ENCODE measurements around the gene MAN2A2. TPM values are rescaled to one million over a fixed set of nuclear protein-coding genes. Genes with fewer than 3 reads are reported as not detected.

The MAN2A2 gene
- total and polyA plus RNA-seq, 2 donors = 19.4 to 31.4 TPM

- no peak overlapping the region for H3K27ac ChIP-seq (ENCODE audit: low read depth)
- H3K4me1 ChIP-seq (ENCODE audit: insufficient read depth) = no peaks in the 10 kb centered on the region
- H3K36me3 ChIP-seq (ENCODE audit: insufficient read depth) = no peaks in the 10 kb centered on the region
- DNase-seq (ENCODE audit: extremely low spot score) = no peak
- no peak overlapping the region for H3K4me3 ChIP-seq (ENCODE audit: low read depth, low read length)
- WGBS = 90% methylated on average over 9 of the region's 9 CpGs
These were observed 63.2 kb downstream of the MAN2A2 start for GRCh38 chr15:90966262-90966661.

GRCh38 chr15:90967206-90967605 lies 64.1 kb downstream of the MAN2A2 start:
- Histone ChIP-seq H3K4me1 (ENCODE audit: insufficient read depth) (no peaks in the 10 kb centered on the region), H3K36me3 (ENCODE audit: insufficient read depth) (no peaks in the 10 kb centered on the region), H3K27ac (ENCODE audit: low read depth) (no peak overlapping the region), H3K4me3 (ENCODE audit: low read depth, low read length) (no peak overlapping the region)
- no peak for DNase-seq (ENCODE audit: extremely low spot score)
- 93% methylated on average over 5 of the region's 5 CpGs for WGBS

GRCh38 chr15:90968434-90968833 lies 65.3 kb downstream of the MAN2A2 start:
- H3K27ac ChIP-seq (ENCODE audit: low read depth) = no peak overlapping the region
- DNase-seq (ENCODE audit: extremely low spot score) = no peak

GRCh38 chr15:90970274-90970673 lies 67.2 kb downstream of the MAN2A2 start:
- H3K27ac ChIP-seq (ENCODE audit: low read depth) = no peak overlapping the region
- WGBS = 98% methylated on average over 7 of the region's 7 CpGs
- DNase-seq (ENCODE audit: extremely low spot score) = no peak
- no peaks in the 10 kb centered on the region for H3K4me1 ChIP-seq (ENCODE audit: insufficient read depth)
- no peaks in the 10 kb centered on the region for H3K36me3 ChIP-seq (ENCODE audit: insufficient read depth)
- H3K4me3 ChIP-seq (ENCODE audit: low read depth, low read length) = no peak overlapping the region

More at GRCh38 chr15:90968434-90968833, 65.3 kb downstream of the MAN2A2 start:
- H3K4me3 ChIP-seq (ENCODE audit: low read depth, low read length) = no peak overlapping the region
- no peaks in the 10 kb centered on the region for H3K36me3 ChIP-seq (ENCODE audit: insufficient read depth)
- no peaks in the 10 kb centered on the region for H3K4me1 ChIP-seq (ENCODE audit: insufficient read depth)
- 98% methylated on average over 1 of the region's 1 CpG for WGBS

GRCh38 chr15:90972133-90972532 lies 69.0 kb downstream of the MAN2A2 start:
- Histone ChIP-seq H3K36me3 (ENCODE audit: insufficient read depth) (no peaks in the 10 kb centered on the region), H3K4me1 (ENCODE audit: insufficient read depth) (no peaks in the 10 kb centered on the region), H3K27ac (ENCODE audit: low read depth) (no peak overlapping the region), H3K4me3 (ENCODE audit: low read depth, low read length) (no peak overlapping the region)
- no peak for DNase-seq (ENCODE audit: extremely low spot score)
- 97% methylated on average over 5 of the region's 5 CpGs for WGBS

Small RNAs within 50 kb of the gene (small RNA-seq; reads per million reads assigned to genes)
- gene RN7SL363P = not detected

Other genes starting within 250 kb of the MAN2A2 start
- 7.8 TPM for gene BLM, start 186.0 kb upstream of the MAN2A2 start, total RNA-seq
- 0.67 TPM for gene BLM, start 186.0 kb upstream of the MAN2A2 start, polyA plus RNA-seq
- gene FURIN, start 34.7 kb upstream of the MAN2A2 start, total RNA-seq = 10.5 TPM
- gene FURIN, start 34.7 kb upstream of the MAN2A2 start, polyA plus RNA-seq = 53.7 TPM
- gene FES, start 18.8 kb upstream of the MAN2A2 start, total RNA-seq = 27.0 TPM
- 30.0 TPM for gene FES, start 18.8 kb upstream of the MAN2A2 start, polyA plus RNA-seq
- gene HDDC3, start 29.2 kb downstream of the MAN2A2 start, total RNA-seq = 6.8 TPM
- 9.7 TPM for gene HDDC3, start 29.2 kb downstream of the MAN2A2 start, polyA plus RNA-seq
- gene UNC45A, start 32.0 kb downstream of the MAN2A2 start, total RNA-seq = 37.2 TPM
- gene UNC45A, start 32.0 kb downstream of the MAN2A2 start, polyA plus RNA-seq = 110 TPM
- 7.5 TPM for gene RCCD1, start 51.6 kb downstream of the MAN2A2 start, total RNA-seq
- 10.3 TPM for gene RCCD1, start 51.6 kb downstream of the MAN2A2 start, polyA plus RNA-seq
- 75.8 TPM for gene PRC1, start 91.2 kb downstream of the MAN2A2 start, total RNA-seq
- 8.3 TPM for gene PRC1, start 91.2 kb downstream of the MAN2A2 start, polyA plus RNA-seq
- 5.8 TPM for gene VPS33B, start 119.3 kb downstream of the MAN2A2 start, total RNA-seq
- 11.8 TPM for gene VPS33B, start 119.3 kb downstream of the MAN2A2 start, polyA plus RNA-seq
- gene SV2B, start 197.0 kb downstream of the MAN2A2 start, total RNA-seq = 4.5 TPM
- 1.2 TPM for gene SV2B, start 197.0 kb downstream of the MAN2A2 start, polyA plus RNA-seq

All from urinary bladder (tissue), 4 donors.